HCT116 (cell line): ENCODE data around the gene MAML2. TPM values are rescaled to one million over a fixed set of nuclear protein-coding genes. Genes with fewer than 3 reads are reported as not detected.

ENCODE experiments used
- ATAC-seq: fragments of 200-7000 bp; cut with Tn5 transposase; 2 replicates; pipeline ENCODE4 v1.9.1; 2020; ENCODE audit warnings: mild to moderate bottlenecking, moderate library complexity
- BruUV-seq: library from RNA; stranded (reverse); fragments of 400-500 nt; replicated peaks from 2 replicates; lab custom pipeline; 2021; lab: Mats Ljungman, UMichigan
- CTCF ChIA-PET: fragments of 300-600 bp; sonication (Branson Sonifier 250); formaldehyde crosslinking; loops from one replicate; lab custom pipeline; 2021; ENCODE audit warnings: antibody characterized with exemption; lab: Charles Lee
- POLR2A ChIA-PET: fragments of 300-600, 350-600 bp; sonication (Branson Sonifier 250); formaldehyde crosslinking; loops from one replicate; lab custom pipeline; 2021; ENCODE audit warnings: antibody characterized with exemption; lab: Charles Lee
- RAD21 ChIA-PET, 2 experiments: fragments of 300-600 bp; sonication (Branson Sonifier 250); formaldehyde crosslinking; loops; one replicate each; lab custom pipeline; 2023; ENCODE audit warnings: low total read pairs in 2 of 2; ENCODE audit not compliant: uncharacterized antibody in 2 of 2, unreplicated experiment in 2 of 2, low non-redundant PET in 1 of 2; lab: Charles Lee
- DNase-seq: peaks from one replicate; pipeline ENCODE4 v3.0.0-alpha.2; 2010; ENCODE audit warnings: low read depth, low spot score
- H2AFZ ChIP-seq: fragments of 200-600 bp; shearing (Covaris generic), sonication (generic); 2 replicates; pipeline ENCODE4 v1.6.1; 2017; ENCODE audit warnings: low read depth, mixed run types, mixed read lengths, antibody characterized with exemption, low read length; ENCODE audit not compliant: poor library complexity, severe bottlenecking
- H3K27ac ChIP-seq: 2 replicates; pipeline ENCODE4 v1.5.1; 2012; ENCODE audit warnings: low read depth, low read length
- H3K27me3 ChIP-seq: fragments of 200-600 bp; sonication (generic); 2 replicates; pipeline ENCODE4 v1.6.1; 2016; ENCODE audit warnings: mixed run types, low read length, mixed read lengths; ENCODE audit not compliant: insufficient read depth
- H3K36me3 ChIP-seq, 2 experiments: fragments of 200-500 bp in 1 of 2; fragments of 200-600 bp in 1 of 2; sonication (Bioruptor generic) in 1 of 2; sonication (generic) in 1 of 2; 2 replicates each; pipeline versions ENCODE4 v1.5.1 to v1.6.1; 2014 to 2016; ENCODE audit warnings: low read length in 2 of 2, inconsistent platforms in 1 of 2, mixed read lengths in 1 of 2, mixed run types in 1 of 2; ENCODE audit not compliant: insufficient read depth in 2 of 2, control insufficient read depth in 1 of 2
- H3K4me1 ChIP-seq, 2 experiments: fragments of 200-600 bp in 1 of 2; sonication (generic) in 1 of 2; 2 replicates each; pipeline versions ENCODE4 v1.5.1 to v1.6.1; 2012 to 2017; ENCODE audit warnings: low read length in 2 of 2, inconsistent platforms in 1 of 2, mild to moderate bottlenecking in 1 of 2, mixed read lengths in 1 of 2, mixed run types in 1 of 2, moderate library complexity in 1 of 2; ENCODE audit not compliant: insufficient read depth in 2 of 2, control insufficient read depth in 1 of 2
- H3K4me2 ChIP-seq: fragments of 200-600 bp; sonication (generic); 2 replicates; pipeline ENCODE4 v1.6.1; 2017; ENCODE audit warnings: mixed run types, low read length, mixed read lengths
- H3K4me3 ChIP-seq, 2 experiments: fragments of 200-600 bp in 1 of 2; sonication (generic) in 1 of 2; replicated peaks in 1 of 2; 2 replicates each; pipeline ENCODE4 v1.5.1; 2011 to 2016; ENCODE audit warnings: low read length in 2 of 2, control low read depth in 1 of 2, low read depth in 1 of 2, mild to moderate bottlenecking in 1 of 2, mixed read lengths in 1 of 2, mixed run types in 1 of 2
- H3K79me2 ChIP-seq: fragments of 200-600 bp; sonication (generic); 2 replicates; pipeline ENCODE4 v1.6.1; 2017; ENCODE audit warnings: mild to moderate bottlenecking, mixed run types, low read length, moderate library complexity, mixed read lengths; ENCODE audit not compliant: insufficient read depth
- H3K9ac ChIP-seq: fragments of 200-600 bp; sonication (generic); 2 replicates; pipeline ENCODE4 v1.6.1; 2016; ENCODE audit warnings: low read length, mixed read lengths
- H3K9me2 ChIP-seq: fragments of 200-600 bp; sonication (generic), shearing (Covaris generic); 2 replicates; pipeline ENCODE4 v1.6.1; 2017; ENCODE audit warnings: mixed run types, mild to moderate bottlenecking, moderate library complexity; ENCODE audit not compliant: insufficient read depth
- H3K9me3 ChIP-seq, 2 experiments: fragments of 200-500 bp in 1 of 2; fragments of 200-600 bp in 1 of 2; sonication (Bioruptor generic) in 1 of 2; sonication (generic) in 1 of 2; 2 replicates each; pipeline ENCODE4 v1.6.1; 2014 to 2017; ENCODE audit warnings: low read length in 2 of 2, mixed read lengths in 2 of 2, inconsistent platforms in 1 of 2, low read depth in 1 of 2, mild to moderate bottlenecking in 1 of 2, mixed run types in 1 of 2, moderate library complexity in 1 of 2; ENCODE audit not compliant: control insufficient read depth in 1 of 2, insufficient read depth in 1 of 2
- H4K20me1 ChIP-seq: fragments of 200-600 bp; sonication (generic), shearing (Covaris generic); 2 replicates; pipeline ENCODE4 v1.6.1; 2017; ENCODE audit warnings: mixed run types, mild to moderate bottlenecking, moderate library complexity; ENCODE audit not compliant: insufficient read depth
- ATF3 ChIP-seq: IDR thresholded peaks from 2 replicates; pipeline ENCODE4 v1.6.1; 2012
- EGR1 ChIP-seq: IDR thresholded peaks from 2 replicates; pipeline ENCODE4 v1.6.1; 2012; ENCODE audit warnings: low read depth
- EZH2 ChIP-seq: fragments of 200-600 bp; sonication (generic); IDR thresholded peaks from 2 replicates; pipeline ENCODE4 v1.6.1; 2017; ENCODE audit warnings: antibody characterized with exemption, mixed run types
- JUND ChIP-seq: IDR thresholded peaks from 2 replicates; pipeline ENCODE4 v1.6.1; 2012
- MAX ChIP-seq: IDR thresholded peaks from 2 replicates; pipeline ENCODE4 v1.6.1; 2012
- TCF7L2 ChIP-seq: IDR thresholded peaks from 2 replicates; pipeline ENCODE4 v1.7.0; 2011; ENCODE audit warnings: borderline replicate concordance, inconsistent platforms; ENCODE audit not compliant: insufficient read depth, insufficient read length; ENCODE audit errors: extremely low read depth
- YY1 ChIP-seq: IDR thresholded peaks from 2 replicates; pipeline ENCODE4 v1.6.1; 2011; ENCODE audit warnings: low read length, low read depth, moderate library complexity, mild to moderate bottlenecking; ENCODE audit not compliant: insufficient replicate concordance; ENCODE audit errors: extremely low read depth
- ZBTB33 ChIP-seq: IDR thresholded peaks from 2 replicates; pipeline ENCODE4 v1.6.1; 2011; ENCODE audit warnings: mild to moderate bottlenecking, low read length, moderate library complexity; ENCODE audit not compliant: insufficient replicate concordance; ENCODE audit errors: extremely low read depth
- ZFX ChIP-seq: fragments of 450-650 bp; IDR thresholded peaks from 2 replicates; pipeline ENCODE4 v1.6.1; 2017
- intact Hi-C: fragments of 100-400 bp; cut with micrococcal nuclease; formaldehyde crosslinking; loops from 2 replicates; pipeline ENCODE4 v1.10.0; 2022
- total RNA-seq: library from RNA; stranded (reverse); gene quantifications from one replicate; pipeline ENCODE4 v1.2.1, GENCODE V29; 2021; ENCODE audit not compliant: unreplicated experiment

Gene MAML2
- total RNA-seq, 1 experiment from 2014 or later = 2.6 TPM

GRCh38 chr11:96119211-96119610, 223.8 kb downstream of the MAML2 start:
- ChIA-PET RAD21 (no interaction called here), POLR2A (no interaction called here), CTCF (no interaction called here)
- no peaks in the 10 kb centered on the region for H3K9me3 ChIP-seq
- ATAC-seq (no peak), DNase-seq (no peak)
- no TSS peak for BruUV-seq
- no peaks in the 10 kb centered on the region for H4K20me1 ChIP-seq
- intact Hi-C loops = no loop called here
- no peaks in the 10 kb centered on the region for H3K9me2 ChIP-seq
- no peaks in the 10 kb centered on the region for H3K79me2 ChIP-seq
- TF ChIP-seq YY1 (no peak), JUND (no peak), ATF3 (no peak), ZBTB33 (no peak), EGR1 (no peak), MAX (no peak), ZFX (no peak), EZH2 (no peak), TCF7L2 (no peak)
- no peaks in the 10 kb centered on the region for H3K36me3 ChIP-seq
- no peak overlapping the region for H2AFZ ChIP-seq
- H3K4me1 ChIP-seq = peaks cover 0 to 6% of the 10 kb centered on the region in 2 experiments; a peak in 1 of 4 replicates
- H3K4me3 ChIP-seq = no peak overlapping the region
- H3K4me2 ChIP-seq = no peak overlapping the region
- H3K27ac ChIP-seq = no peak overlapping the region
- H3K9ac ChIP-seq = no peak overlapping the region
- H3K27me3 ChIP-seq = no peaks in the 10 kb centered on the region
